Activated CD4-positive, CD25-positive, alpha-beta regulatory T cell (primary cell): ENCODE measurements around the gene PNPLA8.
"Not testable (repeated sequence)": the region's sequence is repeated elsewhere in the genome, so short reads cannot be mapped to it uniquely, and the experiment has no call there.

Source experiments
- DNase-seq, 4 experiments: peaks; one replicate each; lab custom pipeline; 2025; lab: John Stamatoyannopoulos, UW

PNPLA8 gene

DNA sequence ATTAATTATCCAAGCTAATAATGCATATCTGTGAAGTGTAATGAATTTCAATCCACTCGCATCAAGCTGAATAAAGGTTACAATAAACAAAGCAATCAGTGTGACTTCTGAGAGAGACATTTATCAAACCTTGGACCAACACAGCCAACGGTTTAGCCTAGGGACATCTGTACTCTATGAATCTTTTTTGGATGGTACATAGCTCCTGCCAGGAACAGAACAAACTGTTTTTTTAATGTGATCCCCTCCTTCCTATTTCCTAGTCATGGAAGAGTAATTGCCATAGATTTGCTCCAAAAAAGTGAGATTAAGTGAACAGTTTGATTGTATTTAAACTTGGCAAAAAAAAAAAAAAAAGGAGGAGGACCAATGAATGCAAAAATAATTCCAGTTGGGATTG, 58.5 kb downstream of the PNPLA8 start:
- DNase-seq: no peak

DNA sequence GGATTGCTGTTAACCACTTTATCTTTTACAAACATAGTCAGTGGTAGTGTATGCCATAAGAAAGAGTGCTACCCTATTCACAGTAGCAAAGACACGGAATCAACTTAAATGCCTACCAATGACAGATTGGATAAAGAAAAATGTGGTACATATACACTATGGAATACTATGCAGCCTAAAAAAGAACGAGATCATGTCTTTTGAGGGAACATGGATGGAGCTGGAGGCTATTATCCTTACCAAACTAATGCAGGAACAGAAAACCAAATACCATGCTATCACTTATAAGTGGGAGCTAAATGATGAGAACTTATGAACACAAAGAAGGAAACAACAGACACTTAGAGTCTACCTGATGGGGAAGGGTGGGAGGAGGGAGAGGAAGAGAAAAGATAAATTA, 59.6 kb downstream of the PNPLA8 start:
- DNase-seq: not testable (repeated sequence)

DNA sequence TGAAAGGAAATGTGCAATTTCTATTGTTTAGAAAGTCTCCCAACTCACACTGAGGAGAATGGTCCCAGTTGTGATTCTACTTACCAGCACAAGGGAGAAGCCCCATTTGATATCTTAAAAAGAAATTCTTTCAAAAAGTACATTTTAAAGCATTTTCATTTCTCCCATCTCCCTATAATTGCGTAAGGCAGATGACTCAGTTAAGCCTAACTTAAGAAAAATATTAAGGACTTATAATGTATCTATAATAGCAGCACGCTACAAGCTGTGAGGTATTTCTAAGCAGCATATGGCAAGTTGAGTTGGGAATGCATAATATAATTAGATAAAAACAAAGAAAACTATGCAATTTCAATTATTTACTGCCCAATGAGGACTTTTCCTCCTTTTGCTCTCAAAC, 61.2 kb downstream of the PNPLA8 start:
- no peak for DNase-seq

DNA sequence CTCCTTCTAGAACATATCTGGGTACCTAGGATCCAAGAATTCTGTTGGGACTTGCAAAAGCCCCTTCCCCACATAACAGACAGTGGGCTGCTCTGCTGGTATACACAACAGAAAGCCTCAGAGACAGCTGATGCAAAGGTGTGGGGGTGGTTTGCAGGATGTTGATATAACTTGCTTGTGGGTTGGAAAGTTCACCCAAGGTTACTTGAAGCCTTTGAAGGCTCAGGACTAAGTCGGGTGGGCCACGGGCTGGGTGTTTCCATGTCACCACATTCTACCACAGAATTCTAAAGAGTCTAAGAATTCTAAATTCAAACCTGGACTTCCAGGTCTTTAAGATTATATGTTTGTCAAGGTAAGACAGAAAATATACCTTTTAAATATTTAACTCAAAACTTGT, 62.3 kb downstream of the PNPLA8 start:
- DNase-seq: no peak

DNA sequence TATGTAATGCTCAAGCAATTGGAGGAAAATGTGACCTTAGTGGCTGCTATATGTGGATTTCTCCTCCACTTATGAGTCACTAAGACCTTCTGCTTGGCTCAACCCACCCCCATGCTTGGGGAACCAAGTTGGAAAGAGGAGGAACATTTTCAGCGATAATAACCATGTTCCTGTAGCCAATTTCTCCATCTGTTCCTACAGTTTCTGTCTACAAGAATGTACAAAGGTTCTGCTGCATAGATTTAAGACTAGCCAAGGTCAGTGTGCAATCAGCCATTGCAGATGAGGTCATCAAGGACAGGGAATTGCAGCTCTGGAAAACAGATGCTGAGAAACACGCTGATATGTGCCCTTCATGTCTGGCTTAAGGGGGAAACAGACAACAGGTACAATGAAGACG, 64.1 kb downstream of the PNPLA8 start:
- no peak for DNase-seq

DNA sequence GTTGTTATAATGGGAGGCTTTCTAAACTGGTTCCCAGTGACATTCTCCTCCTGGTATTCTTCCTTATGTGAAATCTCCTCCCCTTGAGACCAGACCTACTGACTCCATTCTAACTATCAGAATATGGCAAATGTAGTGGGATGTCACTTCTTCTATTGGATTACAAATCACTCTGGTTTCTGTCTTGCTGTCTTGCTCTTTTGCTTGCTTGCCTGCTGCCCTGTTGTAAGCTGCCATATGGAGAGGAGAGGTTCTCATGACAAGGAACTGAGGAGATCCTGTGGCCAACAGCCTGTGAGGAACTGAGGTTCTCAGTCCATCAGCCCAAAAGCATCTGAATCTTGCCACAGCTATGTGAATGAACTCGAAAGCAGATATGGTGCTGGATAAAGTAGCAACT, 65.0 kb downstream of the PNPLA8 start:
- no peak for DNase-seq

DNA sequence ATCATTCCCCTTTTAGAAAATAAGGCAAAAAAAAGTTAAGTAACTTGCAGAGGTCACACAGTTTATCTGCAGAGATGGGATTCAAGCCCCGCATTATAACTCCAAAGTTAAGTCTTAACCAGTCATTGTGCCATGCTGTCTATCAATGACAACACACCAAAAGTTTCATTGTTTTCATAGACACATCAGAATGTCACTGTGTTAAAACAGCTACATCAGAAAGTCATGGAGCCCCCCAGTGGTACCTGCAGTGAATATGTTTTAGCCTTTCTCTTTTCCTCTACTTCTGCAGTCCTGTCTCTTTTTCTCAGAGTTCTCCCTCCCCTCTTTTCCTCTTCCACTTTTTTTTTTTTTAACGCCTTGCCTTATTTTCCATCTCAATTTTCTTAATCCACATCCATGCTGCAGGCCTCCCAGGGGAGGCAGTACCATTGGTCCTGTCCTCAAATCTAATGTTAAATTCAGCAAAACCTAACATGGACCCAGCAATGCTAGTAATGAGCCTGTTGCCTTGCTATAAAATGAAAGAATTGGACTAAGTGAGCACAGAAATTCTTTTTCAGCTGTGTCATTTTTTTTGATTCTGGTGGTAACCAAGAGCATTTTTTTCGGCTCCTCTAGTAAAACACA, 65.9 kb downstream of the PNPLA8 start:
- DNase-seq: no peak

DNA sequence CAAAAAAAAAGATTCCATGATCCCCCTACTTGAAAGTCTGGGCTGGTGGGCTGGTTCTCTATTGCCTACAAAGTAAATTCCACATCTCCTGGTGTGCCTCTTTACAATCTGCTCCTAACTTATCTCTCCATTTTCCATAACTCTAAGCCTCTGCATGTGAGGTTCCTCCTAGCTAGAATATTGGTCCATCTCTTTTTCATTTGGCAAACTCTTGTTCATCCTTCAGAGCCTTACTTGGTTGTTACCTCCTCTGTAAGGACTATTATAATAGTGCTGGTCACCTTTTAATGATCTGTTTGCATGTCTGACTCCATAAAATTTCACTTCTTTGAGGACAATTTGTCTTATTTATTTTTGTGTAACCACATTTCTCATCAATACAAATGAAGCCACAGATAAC, 68.1 kb downstream of the PNPLA8 start:
- DNase-seq: no peak

DNA sequence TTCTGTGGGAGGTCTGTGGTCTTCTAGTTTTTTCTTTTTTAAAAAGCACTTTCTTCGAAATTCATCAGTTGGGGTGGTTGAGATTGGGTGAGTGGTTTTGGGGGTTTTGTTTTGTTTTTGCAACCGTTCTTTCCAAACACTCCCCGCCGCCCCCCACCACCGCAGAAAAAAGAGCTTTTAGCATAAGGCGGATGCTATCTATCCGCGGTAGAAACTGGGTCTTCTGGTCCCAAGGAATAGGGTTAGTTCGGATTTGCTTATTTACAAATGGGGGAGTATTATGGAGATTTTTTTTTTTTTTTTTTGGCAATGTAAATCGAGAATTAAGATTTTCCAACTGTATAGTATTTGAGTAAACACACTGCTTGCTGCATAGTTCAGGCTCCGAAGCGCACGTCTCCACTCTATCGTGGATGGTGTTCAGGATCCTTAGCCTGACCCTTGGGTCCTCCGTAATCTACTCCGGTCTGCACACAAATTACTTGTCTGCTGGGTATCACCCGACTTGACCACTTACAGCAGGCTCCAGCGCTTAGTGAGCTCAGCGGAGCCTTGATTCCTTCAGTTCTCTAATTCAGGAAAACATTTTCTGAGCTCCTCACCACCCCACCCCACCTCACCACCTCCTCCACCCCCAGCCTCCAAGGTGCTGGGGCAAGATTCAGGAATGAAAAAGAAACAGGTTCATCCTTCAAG, 68.9 kb downstream of the PNPLA8 start:
- no peak for DNase-seq

DNA sequence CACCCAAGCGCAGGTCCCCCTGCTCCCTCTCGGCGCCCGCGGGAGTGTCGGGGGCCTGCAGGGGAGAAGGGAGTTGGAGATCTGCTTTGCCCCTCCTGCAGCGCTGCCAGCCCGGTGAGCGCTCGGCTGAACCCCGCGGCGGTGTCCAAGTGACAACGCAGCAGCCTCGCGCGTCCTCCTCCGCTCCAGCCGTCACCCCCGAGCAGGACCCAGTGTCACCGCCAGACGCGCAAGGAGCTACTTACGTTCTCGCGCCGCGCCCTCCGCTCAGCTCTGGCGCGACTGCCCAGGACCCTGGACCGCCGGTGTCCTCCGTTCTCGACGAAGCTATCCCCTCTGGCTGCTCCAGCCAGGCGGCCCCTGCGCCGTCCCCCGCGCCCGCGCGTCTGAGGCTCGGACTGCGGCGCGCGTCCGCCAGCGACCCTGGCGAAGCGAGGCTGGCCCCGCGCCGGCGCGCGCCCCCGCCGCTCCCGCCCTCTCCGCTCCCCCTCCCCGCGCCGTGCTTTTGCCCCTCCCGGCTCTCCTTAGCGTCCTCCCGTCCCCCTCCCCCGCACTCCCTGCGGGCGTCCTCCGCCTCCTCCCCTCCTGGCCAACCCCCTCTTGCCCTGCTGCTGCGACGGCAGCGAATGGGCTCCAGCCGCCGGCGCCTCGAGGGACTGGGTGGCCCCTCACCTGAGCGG, 69.8 kb downstream of the PNPLA8 start, which contains the start of gene NRCAM:
TSS of gene NRCAM (minus strand) at position 439 of the 680 bp plus-strand sequence. CDS start 216,372 bp downstream, outside the sequence.
- DNase-seq: no peak

DNA sequence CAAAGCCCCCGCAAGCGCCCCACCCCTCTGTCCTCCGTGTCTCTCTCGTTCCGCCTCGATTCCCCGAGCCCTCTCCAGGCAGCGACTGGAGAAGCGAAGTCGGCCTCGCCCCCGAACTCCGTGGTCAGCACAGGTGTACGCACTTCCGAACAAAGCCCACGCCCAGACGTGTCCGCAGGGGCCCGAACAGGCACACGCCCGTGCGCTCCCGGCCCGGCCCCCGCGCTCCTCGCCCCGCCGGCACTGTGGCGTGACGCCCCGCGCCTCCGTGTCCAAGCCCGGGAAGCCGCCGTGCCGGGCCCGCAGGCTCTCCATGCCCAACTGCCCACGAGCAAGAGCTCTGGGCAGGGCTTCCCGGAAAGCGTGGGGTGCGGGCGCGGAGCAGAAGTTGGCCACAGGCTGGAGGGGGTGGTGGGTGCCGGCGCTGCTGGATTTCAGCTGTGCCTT, 70.4 kb downstream of the PNPLA8 start:
- no peak for DNase-seq

DNA sequence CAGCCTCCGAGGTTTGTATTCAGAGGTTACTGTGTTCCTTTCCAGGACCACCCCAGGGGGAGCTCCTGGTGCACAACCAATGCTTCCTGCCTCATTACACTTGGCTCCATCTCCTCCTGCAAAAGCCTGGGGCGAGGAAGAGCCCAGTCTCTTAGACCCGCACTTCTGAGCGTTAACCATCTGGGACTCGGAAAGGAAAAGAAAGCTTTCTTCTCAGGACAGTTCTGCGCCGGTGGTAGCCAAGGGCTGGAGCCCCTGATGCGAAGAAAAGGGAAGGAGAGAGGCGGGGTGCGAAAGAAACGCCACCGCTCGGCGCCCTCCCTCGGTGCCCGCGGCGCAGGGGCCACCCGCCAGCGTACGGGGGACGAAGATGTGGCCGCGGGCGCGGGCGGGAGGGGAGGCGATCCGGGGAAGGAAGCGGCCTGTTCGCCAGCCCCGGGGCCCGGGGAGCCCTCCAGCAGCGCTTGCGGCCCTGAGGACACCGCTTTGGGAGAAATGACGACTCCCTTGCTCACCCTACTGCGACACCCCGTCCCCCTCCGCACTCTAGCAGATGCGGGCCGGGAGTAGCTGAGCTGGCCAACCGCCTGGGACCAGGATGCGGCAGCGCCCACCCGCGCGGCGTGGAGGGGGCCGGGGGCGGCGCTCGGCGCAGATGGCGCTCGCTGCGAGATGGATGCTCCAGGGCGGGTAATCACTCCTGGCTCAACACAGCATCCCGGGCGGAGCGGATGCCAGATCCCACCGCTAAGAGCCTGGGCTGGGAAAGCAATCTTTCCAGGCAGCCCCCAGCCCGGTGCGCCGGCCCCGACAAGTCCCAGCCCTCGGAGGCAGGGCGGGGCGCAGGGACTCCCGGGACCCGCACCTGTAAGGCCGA, 71.0 kb downstream of the PNPLA8 start:
- no peak for DNase-seq

DNA sequence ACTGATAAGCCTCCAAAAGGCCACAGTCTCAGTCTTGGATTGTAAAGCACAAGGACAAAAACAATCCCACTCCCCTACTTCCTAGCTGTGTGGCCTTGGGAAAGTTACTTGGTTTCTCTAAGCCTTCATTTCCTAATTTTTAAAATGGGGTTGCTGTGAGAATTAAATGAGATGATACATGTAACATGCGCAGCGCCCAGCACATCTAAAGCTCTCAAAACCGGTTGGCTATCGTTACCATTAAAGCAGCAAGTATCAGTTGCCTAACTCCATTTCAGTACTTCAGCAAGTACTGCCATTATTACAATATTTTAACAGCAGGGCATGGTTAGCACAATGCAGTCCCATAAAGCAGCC, 71.6 kb downstream of the PNPLA8 start:
- no peak for DNase-seq

DNA sequence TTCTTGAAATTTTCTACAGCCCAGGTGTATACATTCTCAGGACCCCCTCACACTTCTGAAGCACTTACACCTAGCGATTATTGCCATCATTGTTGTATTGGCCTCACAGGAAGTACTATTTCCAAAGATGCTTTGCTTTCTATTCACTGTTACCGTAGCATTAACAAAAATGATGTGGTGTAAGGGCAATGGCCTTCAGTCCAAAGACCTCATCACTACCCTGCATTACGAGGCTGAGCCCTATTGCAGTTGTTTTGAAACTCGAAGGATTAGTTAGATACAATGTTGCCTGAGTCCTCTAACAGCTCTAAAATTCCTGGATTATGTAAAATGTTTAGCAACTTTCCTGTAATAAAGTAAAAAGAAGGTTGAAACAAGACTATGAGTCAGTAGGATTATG, 72.6 kb downstream of the PNPLA8 start:
- DNase-seq: no peak

DNA sequence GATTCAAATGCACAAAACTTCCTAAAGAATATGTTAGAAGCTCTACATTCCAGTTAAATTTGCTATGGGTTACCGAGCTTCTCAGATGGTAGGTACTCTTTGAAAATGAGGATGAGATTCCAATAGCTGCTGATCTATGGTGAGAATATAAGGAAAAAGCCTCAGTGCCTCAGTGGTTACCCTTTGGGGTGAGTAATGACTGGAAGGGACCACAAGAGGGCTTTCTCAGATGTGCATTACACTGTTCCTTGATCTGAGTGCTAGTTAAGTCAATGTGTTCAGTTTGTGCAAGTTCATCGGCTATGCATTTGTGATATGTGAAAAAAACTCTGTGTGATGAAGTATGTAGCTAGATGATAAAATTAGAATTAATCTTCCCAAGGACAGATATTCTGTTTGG, 73.2 kb downstream of the PNPLA8 start:
- DNase-seq: no peak

DNA sequence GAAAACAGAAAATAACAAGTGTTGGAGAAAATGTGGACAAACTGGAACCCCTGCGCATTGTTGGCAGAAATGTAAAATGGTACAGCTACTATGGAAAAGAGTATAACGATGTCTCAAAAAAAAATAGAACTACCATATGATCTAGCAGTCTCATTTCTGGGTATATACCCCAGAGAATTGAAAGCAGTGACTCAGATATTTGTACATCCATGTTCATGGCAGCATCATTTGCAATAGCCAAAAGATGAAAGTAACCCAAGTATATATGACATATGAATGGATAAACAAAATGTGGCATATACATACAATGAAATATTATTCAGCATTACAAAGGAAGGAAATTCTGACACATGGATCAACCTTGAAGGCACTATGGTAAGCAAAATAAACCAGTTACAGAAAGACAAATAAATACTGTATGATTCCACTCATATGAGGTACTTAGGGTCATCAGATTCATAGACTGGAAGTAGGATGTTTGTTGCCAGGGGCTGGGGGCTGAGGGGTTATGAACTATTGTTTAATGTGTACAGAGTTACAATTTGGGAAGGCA, 74.6 kb downstream of the PNPLA8 start:
- no peak for DNase-seq

DNA sequence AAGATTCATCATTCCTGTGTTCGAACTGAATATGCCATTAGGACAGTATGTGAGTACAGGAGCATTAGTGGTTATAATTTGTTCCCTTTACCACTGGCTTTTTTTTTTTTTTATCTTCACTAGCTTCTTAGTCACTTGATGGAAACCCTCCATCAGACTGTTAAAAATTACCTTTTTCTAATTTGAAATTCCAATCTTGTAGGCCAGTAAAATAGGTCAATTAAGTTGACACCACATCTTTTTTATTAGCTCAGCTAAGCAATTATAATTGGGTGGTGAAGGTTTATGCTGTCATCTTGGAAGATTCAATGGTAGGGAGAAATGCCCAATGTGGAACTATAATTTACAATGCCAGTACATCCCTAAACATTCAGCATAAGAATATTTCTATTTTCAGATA, 75.8 kb downstream of the PNPLA8 start:
- DNase-seq: no peak

DNA sequence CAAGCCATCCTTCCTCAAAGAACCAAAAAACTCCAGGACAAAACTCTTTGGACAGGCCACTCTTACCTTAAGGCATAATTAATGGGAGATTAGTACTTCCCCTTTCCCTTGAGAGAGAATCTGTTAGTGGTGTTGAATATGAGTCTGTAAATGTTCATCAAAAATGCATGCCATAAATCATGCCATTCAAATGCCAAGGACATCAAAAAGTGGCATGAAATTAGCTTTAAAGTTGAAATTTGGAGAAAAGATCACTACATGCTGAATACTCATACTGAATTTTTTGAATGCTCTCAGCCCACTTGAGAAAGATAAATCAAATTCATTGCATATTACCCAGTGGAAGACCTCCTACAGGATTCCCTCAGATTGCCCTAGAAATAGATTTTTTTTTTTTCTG, 76.4 kb downstream of the PNPLA8 start:
- no peak for DNase-seq

DNA sequence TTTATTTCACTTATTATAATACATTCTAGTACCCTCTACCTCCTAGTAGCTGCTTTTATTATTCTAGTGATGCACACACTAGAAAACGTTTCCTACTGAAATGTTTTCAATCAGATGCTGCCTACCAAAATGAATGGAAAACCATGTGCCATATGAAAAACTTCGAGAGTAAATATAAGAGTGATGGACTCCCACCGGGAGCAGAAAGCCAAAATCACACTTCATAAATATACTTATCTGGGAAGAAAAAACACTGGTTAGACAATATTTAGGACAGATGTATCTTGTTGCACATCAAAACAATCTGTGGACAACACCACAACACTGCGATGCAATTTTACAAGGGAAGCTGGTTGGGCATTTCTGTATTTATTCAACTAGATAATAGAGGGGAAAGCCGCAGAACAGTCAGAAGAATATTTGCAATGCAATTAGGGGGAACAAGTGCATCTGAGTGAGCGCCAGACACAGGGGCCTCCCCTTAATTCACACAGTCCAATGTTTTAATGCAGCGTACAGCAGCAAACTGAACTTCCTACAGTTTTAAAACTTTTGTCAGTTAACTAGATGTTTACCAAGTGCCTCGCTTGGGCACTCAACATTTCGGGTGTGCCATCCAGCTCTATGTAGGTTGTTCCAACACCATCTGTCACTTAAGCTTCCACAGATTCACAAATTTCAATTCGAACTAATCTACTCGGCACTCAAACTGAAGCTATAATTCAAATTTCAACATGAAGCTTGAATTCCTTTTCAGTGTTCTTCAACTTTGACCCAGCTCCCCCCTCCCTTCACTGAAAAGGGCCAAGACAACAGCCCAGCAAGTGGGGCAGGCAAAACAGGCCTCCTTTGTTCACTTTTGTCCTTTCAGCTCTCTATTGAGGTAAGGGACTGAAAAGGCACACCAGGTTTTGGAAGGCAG, 77.1 kb downstream of the PNPLA8 start:
- no peak for DNase-seq

DNA sequence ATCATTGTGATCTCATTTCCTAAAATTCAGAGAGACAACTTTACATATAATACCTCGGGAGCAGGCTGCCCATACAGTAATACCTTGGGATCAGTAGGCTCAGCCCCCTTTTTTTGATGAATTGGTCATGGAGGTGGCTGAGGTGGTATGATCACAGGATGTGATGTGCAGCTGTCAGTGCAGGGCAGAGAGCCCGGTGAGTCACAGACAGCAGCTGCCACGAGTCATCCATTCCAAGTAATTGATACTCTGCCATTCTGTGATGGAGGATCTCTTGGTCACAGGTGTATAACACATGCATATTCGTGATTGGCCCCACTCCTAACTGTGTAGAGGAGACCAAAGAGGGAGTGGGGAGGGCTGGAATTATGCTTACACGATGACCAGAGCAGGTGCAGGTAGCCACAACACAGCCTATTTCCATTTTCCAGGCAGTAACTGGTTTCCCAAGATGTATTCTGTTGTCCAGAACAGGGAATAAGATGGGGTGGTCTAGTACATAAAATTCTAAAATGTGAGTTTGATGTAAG, 83.8 kb downstream of the PNPLA8 start:
- DNase-seq: no peak
